Measurements from ENCODE around the gene CAMK2A. TPM values are rescaled to one million over a fixed set of nuclear protein-coding genes. Genes with fewer than 3 reads are reported as not detected.

CAMK2A gene
- total RNA-seq, 1 donor from 2014 or later: 16.7 TPM

DNA sequence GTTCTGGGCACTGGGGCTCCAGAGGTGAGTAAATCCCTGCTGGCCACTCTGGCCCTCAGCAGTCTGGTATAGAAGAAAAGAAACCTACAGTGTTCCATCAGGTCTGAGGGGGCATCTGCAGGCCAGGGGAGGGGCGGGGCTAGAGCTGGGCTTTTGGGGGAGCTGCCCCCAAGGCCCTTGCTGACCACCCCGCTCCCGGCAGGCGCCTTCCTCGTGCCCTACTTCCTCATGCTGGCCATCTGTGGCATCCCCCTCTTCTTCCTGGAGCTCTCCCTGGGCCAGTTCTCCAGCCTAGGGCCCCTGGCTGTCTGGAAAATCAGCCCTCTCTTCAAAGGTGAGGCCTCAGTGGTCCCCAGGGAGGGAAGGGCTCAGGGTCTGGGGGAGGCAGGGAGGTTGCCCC lies 93.1 kb downstream of the CAMK2A start:
- DNase-seq (ENCODE audit: low spot score in 2 of 2) (no peak), FAIRE-seq (no peak)

DNA sequence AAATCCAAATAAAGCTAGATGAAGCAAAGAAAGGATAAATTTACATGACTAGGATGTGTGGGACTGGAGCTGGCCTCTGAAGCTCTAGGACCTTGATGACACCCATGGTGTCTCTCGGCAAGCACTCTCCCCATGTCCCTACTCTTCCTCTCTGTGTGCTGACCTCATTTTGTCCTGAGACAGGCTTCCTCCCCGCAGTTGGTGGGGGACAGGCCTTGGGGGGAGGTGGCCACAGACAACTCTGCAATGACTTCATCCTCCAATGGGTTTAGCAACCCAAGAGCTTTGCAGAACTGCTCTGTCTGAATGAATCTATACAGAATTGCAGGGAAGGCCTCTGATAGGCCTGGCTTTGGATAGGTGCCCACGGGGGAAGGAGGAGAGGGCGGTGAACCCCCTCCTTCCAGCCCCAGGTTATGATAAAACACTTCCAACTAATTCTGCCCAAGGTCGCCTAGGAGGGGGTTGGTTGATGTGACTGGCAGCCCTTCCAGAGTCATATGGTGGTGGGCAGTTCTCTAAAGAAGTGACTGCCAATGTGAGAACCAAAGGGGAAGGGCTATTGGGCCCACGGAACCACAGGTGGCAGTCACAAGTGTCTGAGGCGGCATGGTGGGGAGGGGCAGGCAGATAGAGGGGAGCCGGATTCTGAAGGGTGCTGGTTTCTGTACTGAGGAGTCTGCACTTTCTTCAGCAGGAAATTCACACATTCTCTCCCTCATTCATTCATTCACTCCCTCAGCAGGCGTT lies 93.7 kb downstream of the CAMK2A start:
- DNase-seq (ENCODE audit: low spot score in 2 of 2) (no peak), FAIRE-seq (no peak)

DNA sequence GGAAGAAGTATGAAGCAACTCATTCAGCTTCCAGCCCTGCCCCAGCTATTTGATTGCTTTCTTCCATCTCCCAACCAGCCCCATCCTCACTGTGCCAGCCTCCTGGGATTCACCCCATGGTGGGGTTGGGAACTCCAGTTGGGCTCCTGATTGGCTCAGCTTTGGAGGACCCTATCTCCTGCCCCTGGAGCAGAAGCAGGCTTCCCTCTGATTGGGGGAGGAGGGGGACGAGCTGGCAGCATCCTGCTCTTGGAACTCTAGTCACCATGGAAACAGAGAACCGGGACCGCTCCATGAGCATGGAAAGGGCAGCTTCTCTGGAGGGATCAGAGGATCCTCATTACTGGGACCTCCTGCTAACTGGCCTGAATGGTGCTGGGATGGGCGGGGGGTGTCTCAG lies 97.1 kb downstream of the CAMK2A start:
- peak in 1 of 2 donors; percentile 47 for DNase-seq (ENCODE audit: low spot score in 2 of 2)
- no peak for FAIRE-seq

DNA sequence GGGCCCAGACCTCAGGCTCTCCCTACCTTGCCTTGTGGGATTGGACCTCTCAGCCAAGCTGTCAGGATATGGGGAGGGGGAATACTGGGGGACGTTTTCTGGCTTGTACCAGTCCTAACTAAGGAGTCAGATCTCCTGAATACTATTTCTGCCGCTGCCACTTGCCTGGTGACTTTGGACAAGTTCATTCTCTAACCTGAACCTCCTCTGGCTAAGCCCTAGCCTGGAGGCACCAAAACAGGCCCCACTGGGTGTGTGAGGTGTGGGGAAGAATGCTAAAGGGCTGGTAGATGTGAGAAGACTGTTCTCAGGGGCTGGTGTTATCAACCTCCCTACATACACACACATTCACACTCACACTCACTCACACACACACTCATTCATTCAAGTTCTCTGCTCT lies 98.6 kb downstream of the CAMK2A start:
- FAIRE-seq (no peak), DNase-seq (ENCODE audit: low spot score in 2 of 2) (no peak)

DNA sequence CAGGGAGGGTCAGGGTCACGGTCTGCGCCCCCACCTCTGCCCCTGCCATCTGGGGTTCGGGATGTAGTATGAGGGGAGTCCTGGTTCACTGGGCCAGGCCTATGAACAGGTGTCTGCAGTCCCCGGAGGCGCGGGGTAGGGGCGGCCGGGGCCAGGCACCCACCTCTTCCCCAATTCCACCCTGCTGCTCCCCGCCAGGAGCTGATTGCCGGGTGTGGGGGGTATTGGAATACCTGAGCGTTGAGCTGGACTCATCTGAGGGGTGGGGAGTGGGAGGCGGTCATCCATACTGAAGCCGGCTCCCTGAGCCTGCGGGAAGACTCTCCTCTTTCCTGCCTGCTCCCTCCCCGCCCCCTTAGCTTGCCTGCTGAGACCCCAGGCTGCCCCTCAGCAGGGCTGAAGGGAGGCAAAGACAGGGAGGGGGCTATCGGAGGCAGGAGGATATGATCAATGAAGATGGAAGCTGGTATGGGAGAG lies 99.0 kb downstream of the CAMK2A start:
- DNase-seq (ENCODE audit: low spot score in 2 of 2): no peak
- FAIRE-seq: no peak

DNA sequence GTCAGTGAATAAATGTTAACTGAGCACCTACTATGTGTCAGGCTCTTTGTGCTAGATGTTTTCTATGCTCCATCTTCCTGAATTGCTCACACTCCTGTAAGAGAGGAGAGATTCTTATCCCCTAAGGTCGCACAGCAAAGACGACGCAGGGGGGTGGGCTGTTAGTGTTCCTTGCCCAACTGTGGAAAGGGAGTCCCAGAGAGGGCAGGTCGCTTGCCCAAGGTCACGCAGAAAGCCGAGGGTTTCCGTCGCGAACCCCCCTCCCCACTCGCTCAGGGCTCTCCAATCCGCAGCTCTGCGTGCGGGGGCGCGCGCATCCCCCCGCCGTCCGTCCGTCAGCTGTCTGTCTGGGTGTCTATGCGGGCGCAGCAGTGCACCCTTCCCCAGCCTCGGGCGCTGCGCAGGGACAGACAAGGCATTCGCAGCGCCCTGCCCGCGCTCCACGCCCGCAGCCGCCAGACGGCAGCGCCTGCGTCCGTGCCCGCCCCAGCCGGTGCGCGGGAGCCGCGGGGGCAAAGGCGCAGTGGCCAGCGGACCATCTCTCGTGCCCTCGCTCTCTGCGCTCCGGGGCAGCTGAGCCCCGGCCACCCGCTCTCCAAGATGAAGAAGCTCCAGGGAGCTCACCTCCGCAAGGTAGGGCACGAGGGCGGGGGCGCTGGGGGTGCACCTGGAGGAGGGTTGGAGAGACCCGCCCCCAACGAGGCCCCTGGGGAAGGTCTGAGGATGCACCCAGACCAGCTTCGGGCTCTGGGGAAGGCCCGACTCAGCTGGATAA lies 99.7 kb downstream of the CAMK2A start, which contains the start of gene SLC6A7:
TSS of gene SLC6A7 (plus strand) at position 335 of the 775 bp plus-strand sequence. CDS start at position 601, 266 bp downstream.
- FAIRE-seq (no peak), DNase-seq (ENCODE audit: low spot score in 2 of 2) (peak in 1 of 2 donors; percentile 58)

DNA sequence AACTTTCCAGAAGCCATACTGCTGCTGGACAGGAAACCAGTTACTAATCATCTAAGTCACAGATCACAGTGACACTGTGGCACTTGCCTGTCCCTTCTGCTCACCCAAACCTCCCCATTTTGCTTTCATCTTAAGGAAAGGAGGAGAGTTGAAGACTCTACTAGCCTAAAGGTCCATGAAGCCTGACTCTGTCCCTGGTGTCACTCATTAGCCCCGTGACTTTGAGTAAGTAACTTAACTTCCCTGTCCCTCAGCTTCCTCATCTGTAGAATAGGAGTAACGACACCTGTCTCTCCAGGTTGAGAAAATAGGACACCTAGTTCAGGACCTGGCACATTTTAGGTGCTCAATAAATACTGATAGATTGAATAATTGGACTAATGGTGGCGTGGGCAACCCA lies 100.2 kb downstream of the CAMK2A start:
- DNase-seq (ENCODE audit: low spot score in 2 of 2) (no peak), FAIRE-seq (no peak)

DNA sequence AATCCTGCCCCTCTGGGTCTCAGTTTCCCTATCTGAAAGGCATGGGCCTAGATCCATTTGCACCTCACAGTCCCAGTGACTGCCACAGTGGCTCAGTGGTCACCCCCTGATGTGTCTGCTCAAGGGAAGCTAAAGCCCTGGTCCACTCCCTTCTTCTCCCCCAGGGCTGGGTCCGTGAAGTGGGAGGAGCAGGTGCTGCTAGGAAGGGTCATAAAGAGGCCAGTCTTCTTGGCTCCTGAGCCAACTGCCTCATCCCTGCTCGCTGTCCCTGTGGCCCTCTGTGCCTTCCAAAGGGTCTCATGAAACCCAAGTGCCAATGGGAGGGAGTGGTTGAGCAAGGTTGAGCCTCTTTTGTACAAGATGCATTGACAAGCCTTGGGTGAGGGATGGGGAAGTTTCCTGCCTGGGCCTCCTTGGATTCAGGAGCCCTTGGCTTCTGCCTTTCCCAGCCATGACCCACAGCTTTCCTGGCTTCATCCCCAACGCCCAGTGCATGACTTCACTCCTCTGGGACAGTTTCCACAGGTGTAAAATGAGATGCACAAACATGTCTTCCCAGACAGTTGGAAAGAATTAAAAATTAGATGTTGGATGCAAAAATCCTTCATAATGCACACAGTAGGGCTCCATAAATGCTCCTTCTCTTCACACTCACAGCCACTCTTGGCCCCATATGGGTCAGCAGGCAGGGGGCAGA lies 101.3 kb downstream of the CAMK2A start:
- DNase-seq (ENCODE audit: low spot score in 2 of 2): no peak
- FAIRE-seq: no peak

DNA sequence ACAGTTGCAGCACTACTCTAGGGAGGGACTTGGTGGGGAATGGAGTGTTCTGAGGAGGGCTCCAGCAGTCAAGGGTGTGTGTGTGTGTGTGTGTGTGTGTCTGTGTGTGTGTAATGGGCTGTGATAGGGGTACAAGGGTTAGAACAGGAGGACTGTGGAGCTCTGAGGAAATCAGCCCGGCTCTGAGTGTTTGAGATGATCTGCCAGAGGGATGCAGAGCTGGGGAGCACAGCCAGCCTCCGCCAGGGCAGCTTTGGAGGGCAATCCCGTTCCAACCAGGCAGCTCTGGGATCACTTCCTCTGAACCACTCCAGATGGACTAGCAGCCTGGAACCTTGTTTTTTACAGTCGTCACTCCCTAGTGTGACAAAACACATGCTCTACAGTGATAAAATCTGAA lies 102.7 kb downstream of the CAMK2A start:
- no peak for FAIRE-seq
- DNase-seq (ENCODE audit: low spot score in 2 of 2): no peak

DNA sequence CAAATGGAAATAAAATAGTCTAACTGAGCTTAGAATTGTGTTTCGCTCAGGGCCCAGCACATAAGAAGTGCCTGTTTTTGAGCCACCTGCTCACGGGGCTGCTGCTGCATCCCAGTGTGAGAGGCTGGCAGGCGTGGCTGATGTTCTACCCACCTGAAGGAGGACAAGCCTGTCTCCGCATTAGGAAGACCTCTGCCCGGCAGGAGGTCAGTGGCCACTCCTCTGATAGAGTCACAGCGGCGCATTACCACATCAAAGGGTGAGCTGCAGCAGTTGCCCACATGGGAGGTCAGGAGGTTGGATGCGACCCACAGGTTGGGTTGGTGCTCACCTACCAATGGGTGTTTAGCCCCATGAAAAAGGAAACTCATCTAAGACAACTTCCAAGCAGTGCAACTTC lies 103.4 kb downstream of the CAMK2A start:
- DNase-seq (ENCODE audit: low spot score in 2 of 2): no peak
- no peak for FAIRE-seq

DNA sequence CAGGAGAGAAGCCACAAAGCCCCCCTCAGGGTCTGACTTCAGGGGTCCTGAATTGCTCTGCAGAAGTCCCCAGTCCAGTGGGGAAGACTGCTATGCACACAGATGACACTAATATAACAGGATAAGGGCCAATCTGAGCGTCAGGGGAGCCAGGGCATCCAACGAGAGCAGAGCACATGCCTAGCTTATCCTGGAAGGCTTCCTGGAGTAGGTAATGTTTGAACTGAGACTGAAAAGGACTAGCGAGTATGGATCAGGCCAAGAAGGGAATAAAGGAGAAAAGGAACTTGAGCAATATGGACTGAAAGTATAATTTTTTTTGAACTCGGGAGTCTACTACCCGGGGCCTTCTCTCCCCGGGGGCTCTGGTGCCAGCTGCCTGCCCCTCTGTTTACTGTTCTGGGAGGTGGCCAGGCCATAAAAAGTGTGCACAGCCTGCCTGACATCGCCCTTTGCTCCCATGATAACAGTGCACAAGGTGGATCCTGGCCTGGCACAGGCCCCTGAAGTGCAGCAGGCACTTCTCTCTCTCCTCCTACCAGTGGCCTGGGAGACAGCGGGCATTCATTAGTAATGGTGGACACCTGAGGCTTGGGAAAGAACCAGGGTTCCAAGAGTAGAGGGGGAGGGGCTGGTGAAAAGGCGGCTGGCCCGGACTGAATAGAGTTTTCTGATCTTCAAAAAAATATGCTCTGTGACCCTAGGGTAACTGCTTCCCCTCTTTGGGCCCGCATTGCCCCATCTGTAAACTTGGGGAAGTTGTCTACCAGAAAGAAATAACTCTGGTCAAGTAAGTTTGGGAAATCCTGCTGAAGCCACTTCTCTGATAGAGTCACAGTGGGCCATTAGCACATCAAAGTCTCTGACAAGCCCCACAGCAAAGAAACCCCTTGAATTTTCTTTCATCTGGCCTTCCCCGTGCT lies 104.3 kb downstream of the CAMK2A start:
- FAIRE-seq (no peak), DNase-seq (ENCODE audit: low spot score in 2 of 2) (no peak)

DNA sequence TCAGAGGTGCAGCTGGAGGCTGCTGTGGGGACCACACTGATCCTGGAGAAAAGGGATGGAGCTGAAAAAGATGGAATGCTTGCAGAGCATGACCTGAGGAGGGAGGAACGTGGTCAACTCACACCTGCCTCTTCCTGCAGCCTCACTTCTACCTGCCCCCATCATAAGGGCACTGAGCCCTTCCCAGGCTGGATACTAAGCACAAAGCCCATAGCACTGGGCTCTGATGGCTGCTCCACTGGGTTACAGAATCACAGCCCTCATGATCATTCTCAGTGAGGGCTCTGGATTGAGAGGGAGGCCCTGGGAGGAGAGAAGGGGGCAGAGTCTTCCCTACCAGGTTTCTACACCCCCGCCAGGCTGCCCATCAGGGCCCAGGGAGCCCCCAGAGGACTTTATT lies 105.6 kb downstream of the CAMK2A start:
- no peak for FAIRE-seq

DNA sequence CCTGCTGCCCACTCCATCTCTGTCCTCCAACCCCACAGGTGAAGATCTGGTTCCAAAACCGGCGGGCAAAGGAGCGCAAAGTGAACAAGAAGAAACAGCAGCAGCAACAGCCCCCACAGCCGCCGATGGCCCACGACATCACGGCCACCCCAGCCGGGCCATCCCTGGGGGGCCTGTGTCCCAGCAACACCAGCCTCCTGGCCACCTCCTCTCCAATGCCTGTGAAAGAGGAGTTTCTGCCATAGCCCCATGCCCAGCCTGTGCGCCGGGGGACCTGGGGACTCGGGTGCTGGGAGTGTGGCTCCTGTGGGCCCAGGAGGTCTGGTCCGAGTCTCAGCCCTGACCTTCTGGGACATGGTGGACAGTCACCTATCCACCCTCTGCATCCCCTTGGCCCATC lies 106.1 kb downstream of the CAMK2A start:
- DNase-seq (ENCODE audit: low spot score in 2 of 2) (no peak), FAIRE-seq (no peak)

More for the DNA sequence above, 105.6 kb downstream of the CAMK2A start:
- no peak for DNase-seq (ENCODE audit: low spot score in 2 of 2)

DNA sequence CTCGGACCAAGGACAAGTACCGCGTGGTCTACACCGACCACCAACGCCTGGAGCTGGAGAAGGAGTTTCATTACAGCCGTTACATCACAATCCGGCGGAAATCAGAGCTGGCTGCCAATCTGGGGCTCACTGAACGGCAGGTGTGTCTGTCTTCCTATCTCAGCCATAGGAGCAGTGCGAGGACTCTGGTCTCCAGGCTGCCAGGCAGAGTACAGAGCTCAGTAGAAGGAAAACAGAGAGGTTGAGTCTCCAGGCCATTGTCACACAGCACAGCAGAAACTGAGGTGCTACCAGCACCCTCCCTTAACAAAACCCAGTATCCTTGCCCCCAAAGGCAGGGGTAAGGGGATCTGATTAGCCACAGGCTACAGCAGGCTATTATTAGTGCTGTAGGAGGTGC lies 106.8 kb downstream of the CAMK2A start:
- FAIRE-seq (no peak), DNase-seq (ENCODE audit: low spot score in 2 of 2) (no peak)

DNA sequence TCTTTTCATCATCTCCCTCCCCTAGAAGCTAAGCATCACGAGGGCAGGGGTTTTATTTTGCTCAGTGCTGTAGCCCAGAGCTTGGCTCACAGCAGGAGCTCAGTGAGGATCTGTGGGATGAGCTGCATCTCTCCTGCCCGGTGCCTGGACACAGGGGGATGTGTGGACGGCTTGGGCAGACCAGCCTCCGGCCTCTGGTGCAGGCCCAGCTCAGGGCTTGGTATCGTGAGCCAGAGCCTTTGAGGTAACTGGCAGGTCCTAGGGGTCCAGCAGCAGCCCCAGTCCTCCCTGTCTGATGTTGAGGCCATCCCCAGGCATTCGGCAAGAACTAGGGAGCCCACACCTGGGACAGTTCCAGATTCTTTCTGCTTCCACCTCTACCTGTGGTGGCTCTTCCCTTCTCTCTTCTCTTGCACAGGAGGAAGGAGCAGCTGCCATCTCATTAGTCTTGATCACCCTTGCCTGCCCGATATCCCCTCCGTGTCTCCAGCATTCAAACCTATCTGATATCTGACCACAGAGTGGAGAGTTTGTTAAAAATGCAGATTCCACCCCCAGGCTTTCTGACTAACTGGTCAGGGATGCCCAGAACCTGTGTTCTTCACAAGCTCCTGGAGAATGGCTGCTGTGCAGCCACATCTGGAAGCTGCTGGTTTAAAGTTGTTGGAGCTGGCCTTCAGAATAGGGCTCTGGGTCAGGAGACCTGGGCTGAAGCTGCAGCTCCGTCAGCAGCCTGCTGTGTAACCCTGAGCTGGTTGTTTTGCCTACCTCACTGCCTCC lies 107.6 kb downstream of the CAMK2A start:
- FAIRE-seq (no peak), DNase-seq (ENCODE audit: low spot score in 2 of 2) (no peak)

DNA sequence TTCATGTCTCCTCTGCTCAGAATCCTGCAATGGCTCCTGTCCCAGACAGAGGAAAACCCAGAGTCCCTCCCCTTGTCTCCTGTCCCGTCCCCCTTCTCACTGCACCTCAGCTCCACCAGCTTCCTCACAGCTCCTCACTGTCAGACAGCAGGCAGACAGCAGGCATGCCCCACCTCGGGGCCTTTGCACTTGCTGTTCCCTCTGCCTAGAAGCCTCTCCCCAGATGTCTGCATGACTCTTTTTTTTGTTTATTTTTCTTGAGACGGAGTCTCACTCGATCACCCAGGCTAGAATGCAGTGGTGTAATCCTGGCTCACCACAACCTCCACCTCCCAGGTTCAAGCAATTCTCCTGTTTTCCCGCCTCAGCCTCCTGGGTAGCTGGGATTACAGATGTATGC lies 108.5 kb downstream of the CAMK2A start:
- FAIRE-seq (no peak), DNase-seq (ENCODE audit: low spot score in 2 of 2) (no peak)

DNA sequence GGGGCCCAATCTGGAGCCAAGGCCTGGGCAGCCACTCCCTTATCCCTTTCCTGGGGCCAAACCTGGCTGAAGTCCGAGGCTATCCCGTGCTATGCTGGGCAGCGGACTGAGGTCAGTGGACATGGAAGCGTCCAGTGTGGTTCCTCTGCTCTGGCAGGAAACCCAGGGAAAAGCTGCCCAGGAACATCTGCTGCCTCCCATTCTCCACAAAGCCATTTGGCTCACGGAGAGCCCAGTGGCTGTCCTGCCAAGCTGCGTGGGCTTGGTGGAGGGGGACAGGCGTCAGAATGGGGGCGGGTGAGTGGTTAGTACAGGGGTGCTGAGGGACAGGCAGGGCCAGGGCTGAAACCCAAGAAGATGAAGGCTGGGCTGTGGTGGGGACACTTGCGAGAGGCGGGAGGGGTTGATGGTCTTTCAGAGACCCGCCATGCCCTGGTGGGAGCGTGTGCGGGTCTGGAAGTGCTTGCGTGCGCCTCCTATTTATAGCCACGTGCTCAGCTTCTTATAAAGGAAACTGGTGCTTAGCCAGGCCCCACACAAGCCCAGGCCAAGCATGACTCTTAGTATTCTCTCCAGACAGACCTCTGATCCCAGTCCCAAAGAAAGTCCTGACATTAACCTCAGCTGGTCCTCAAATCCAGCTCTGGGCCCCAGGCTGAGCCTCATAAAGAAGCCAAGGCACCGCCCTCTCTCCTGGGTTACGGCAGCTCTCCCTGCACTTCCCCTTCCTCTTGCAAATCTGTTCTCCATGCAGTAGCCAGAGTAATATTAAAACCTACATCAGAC lies 109.1 kb downstream of the CAMK2A start:
- FAIRE-seq: no peak
- peak; percentile 48 to 67 for DNase-seq (ENCODE audit: low spot score in 2 of 2)

DNA sequence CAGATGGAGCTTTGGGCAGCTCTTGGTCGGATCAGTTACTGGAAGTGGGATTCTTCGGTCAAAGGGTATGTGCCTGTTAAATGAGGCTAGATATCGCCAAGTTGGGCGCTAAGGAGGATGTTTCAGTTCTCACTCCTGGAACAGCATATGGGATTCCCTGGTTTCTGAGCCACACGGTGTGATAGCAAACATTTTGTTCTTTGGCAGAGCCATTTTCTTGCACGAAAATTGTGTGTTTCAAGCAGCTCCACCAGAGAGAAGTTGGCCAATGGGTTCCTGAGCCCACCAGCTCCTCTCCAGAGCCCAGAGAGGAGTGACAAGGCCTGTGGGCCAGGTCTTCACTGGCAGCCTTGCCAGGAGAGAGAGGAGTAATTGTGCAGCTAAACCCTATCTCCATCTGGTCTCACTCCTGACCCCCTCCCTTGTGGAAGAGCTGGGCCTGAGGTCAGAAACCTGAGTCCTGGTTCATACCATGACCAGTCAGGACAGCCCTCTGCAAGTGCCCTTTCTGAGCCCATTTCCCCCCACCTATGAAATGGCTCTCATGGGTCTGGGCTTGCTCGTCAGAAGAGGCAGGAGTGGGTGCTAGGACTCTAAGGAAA lies 110.5 kb downstream of the CAMK2A start:
- FAIRE-seq (no peak), DNase-seq (ENCODE audit: low spot score in 2 of 2) (no peak)
